OCI-LY3 (cell line): ENCODE results near the gene ACVRL1.
A peak's percentile ranks its signal among the peaks of the same experiment; 100 is the strongest.

Experiments used
- H2AFZ ChIP-seq: fragments of 200-600, 300-600 bp; shearing (Covaris generic); 2 replicates; pipeline ENCODE4 v1.6.0; 2014; ENCODE audit warnings: antibody characterized with exemption, low read depth, low read length
- H3K27ac ChIP-seq: fragments of 200-600, 300-600 bp; sonication (generic); 2 replicates; pipeline ENCODE4 v1.5.1; 2014; ENCODE audit warnings: mild to moderate bottlenecking, low read length, moderate library complexity, mixed read lengths
- H3K27me3 ChIP-seq: fragments of 200-600, 300-600 bp; sonication (generic); 2 replicates; pipeline ENCODE4 v1.6.1; 2014; ENCODE audit warnings: low read depth, low read length, mixed read lengths
- H3K36me3 ChIP-seq: fragments of 200-600, 300-600 bp; sonication (generic); replicated peaks from 2 replicates; pipeline ENCODE3; 2014; ENCODE audit warnings: low read depth, low read length, mixed read lengths
- H3K4me1 ChIP-seq: fragments of 300-600, 200-600 bp; sonication (generic); 2 replicates; pipeline ENCODE4 v1.6.1; 2014; ENCODE audit warnings: low read length, mixed read lengths
- H3K4me2 ChIP-seq: fragments of 200-600, 300-600 bp; sonication (generic); 2 replicates; pipeline ENCODE4 v1.6.1; 2014; ENCODE audit warnings: low read length, mixed read lengths
- H3K4me3 ChIP-seq: fragments of 300-600, 200-600 bp; sonication (generic); 2 replicates; pipeline ENCODE4 v1.5.1; 2014; ENCODE audit warnings: antibody characterized with exemption, mild to moderate bottlenecking, low read length, moderate library complexity
- H3K79me2 ChIP-seq: fragments of 300-600, 200-600 bp; shearing (Covaris generic); 2 replicates; pipeline ENCODE4 v1.6.1; 2014; ENCODE audit warnings: mild to moderate bottlenecking, low read length, mixed read lengths
- H3K9ac ChIP-seq: fragments of 300-600, 200-600 bp; shearing (Covaris generic); 2 replicates; pipeline ENCODE4 v1.6.0; 2014; ENCODE audit warnings: mild to moderate bottlenecking, low read length, moderate library complexity
- H3K9me3 ChIP-seq: fragments of 200-600, 300-600 bp; shearing (Covaris generic); 2 replicates; pipeline ENCODE4 v1.6.1; 2014; ENCODE audit warnings: low read length, mixed read lengths; ENCODE audit not compliant: insufficient read depth
- H4K20me1 ChIP-seq: fragments of 200-600, 300-600 bp; sonication (generic); 2 replicates; pipeline ENCODE4 v1.6.1; 2016; ENCODE audit warnings: low read length, mixed read lengths; ENCODE audit not compliant: insufficient read depth
- CTCF ChIP-seq: fragments of 200-600, 300-600 bp; sonication (generic); IDR thresholded peaks from 2 replicates; pipeline ENCODE4 v1.5.1; 2014; ENCODE audit warnings: antibody characterized with exemption, low read length, low read depth
- EZH2phosphoT487 ChIP-seq: fragments of 200-600 bp; shearing (Covaris generic); IDR thresholded peaks from 2 replicates; pipeline ENCODE4 v1.6.1; 2018; ENCODE audit warnings: antibody characterized with exemption, mixed run types, low read depth

ACVRL1 gene

DNA sequence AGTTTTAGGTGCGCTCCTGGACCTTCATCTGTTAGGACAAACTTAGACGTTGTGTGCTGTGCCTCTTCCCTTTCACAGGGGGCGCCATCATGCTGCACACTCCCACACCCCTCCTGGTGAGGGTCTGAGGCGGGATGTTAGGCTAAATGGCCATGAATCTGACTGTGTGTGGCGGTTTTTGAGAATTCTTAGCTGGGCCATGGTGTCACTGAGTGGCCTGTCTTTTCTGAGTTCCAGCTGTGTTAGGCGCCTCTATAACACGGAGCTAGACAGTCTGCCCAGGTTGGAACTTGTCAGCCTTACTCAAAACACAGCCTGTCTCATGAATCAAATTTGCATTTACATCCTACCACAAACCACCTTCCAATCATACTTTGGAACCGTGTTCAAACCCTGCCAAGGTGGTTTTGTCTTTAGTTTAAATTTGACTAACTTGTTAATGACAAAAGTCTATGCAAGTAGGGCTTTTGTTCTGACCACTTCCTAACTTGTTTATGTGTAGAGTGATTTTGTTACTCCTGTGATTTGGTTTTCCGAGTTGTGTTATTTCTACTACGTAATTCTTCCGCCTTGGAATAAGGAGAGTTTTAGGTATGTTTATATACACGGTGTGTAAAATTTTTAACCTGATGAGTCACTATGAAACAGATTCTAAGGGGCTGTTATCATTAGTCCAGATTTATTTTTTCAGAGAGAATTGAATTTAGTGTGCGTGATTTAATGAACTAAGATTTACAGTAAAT, 63.8 kb downstream of the ACVRL1 start:
- Histone ChIP-seq H3K36me3 (peaks cover 5% of the 10 kb centered on the region), H3K4me2 (peak overlapping the region; percentile 82), H2AFZ (no peak overlapping the region), H3K9me3 (no peaks in the 10 kb centered on the region), H4K20me1 (peaks cover 94% of the 10 kb centered on the region), H3K27ac (no peak overlapping the region), H3K9ac (no peak overlapping the region), H3K4me3 (peak overlapping the region; percentile 64), H3K79me2 (no peaks in the 10 kb centered on the region), H3K27me3 (peaks cover 70% of the 10 kb centered on the region), H3K4me1 (peaks cover 35% of the 10 kb centered on the region)
- 0 out of 2 replicates have a peak, but pooled peaks have one; percentile 33 for TF ChIP-seq EZH2phosphoT487
- peak; percentile 94 for TF ChIP-seq CTCF

GRCh38 chr12:51971679-51972421, 64.5 kb downstream of the ACVRL1 start:
- H3K27me3 ChIP-seq, result peaks cover 68% of the 10 kb centered on the region
- no peaks in the 10 kb centered on the region for H3K79me2 ChIP-seq
- peaks cover 94% of the 10 kb centered on the region for H4K20me1 ChIP-seq
- H3K4me2 ChIP-seq, result peak overlapping the region; percentile 82
- TF ChIP-seq EZH2phosphoT487, result peak; percentile 36; the same call in 1 of the 2 replicates
- no peak for TF ChIP-seq CTCF
- H2AFZ ChIP-seq, result no peak overlapping the region
- no peaks in the 10 kb centered on the region for H3K9me3 ChIP-seq
- peak overlapping the region; percentile 64 for H3K4me3 ChIP-seq
- H3K4me1 ChIP-seq, result peaks cover 43% of the 10 kb centered on the region
- no peak overlapping the region for H3K9ac ChIP-seq
- H3K27ac ChIP-seq, result no peak overlapping the region
- H3K36me3 ChIP-seq, result peaks cover 5% of the 10 kb centered on the region

DNA sequence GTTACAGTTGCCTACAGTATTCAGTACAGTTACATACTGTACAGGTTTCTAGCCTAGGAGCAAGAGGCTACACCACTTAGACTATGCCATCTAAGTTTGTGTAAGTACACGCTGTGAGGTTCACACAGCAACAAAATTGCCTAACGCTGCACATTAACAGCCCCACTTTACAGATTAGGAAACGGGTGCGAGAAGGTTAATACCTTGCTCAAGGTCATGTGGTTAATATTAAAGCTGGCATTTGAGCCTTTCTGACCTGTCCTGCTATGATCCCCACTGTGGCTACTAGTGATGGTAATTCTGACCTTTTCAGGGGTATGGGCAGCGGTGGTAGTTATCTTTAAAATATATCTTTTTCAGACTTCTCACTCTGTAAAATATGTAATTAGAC, 65.1 kb downstream of the ACVRL1 start:
- Histone ChIP-seq H3K9me3 (no peaks in the 10 kb centered on the region), H2AFZ (no peak overlapping the region), H3K9ac (no peak overlapping the region), H3K36me3 (peaks cover 5% of the 10 kb centered on the region), H3K79me2 (no peaks in the 10 kb centered on the region), H3K27me3 (peaks cover 68% of the 10 kb centered on the region), H3K4me1 (peaks cover 47% of the 10 kb centered on the region), H4K20me1 (peaks cover 95% of the 10 kb centered on the region), H3K4me2 (peak overlapping the region; percentile 82), H3K4me3 (no peak overlapping the region), H3K27ac (no peak overlapping the region)
- TF ChIP-seq CTCF, result no peak
- no peak for TF ChIP-seq EZH2phosphoT487

GRCh38 chr12:51972849-51973273, 65.6 kb downstream of the ACVRL1 start:
- peaks cover 92% of the 10 kb centered on the region for H4K20me1 ChIP-seq
- H3K27ac ChIP-seq, result no peak overlapping the region
- peaks cover 5% of the 10 kb centered on the region for H3K36me3 ChIP-seq
- no peaks in the 10 kb centered on the region for H3K9me3 ChIP-seq
- H2AFZ ChIP-seq, result no peak overlapping the region
- no peaks in the 10 kb centered on the region for H3K79me2 ChIP-seq
- peaks cover 70% of the 10 kb centered on the region for H3K27me3 ChIP-seq
- no peak overlapping the region for H3K9ac ChIP-seq
- no peak overlapping the region for H3K4me3 ChIP-seq
- peak overlapping the region; percentile 82; the same call in 1 of the 2 replicates for H3K4me2 ChIP-seq
- peaks cover 47% of the 10 kb centered on the region for H3K4me1 ChIP-seq
- TF ChIP-seq CTCF (no peak), EZH2phosphoT487 (no peak)
